Measurements from ENCODE around the gene GBF1.

Gene GBF1

GRCh38 chr10:102225646-102226541 is 19.4 kb upstream of the GBF1 start, which contains the start of gene ELOVL3:
Gene ELOVL3 (plus strand): TSS chr10:102226299. CDS start chr10:102226549, 250 bp downstream.
- H3K27ac ChIP-seq (replicated peaks): peak within 1 kb of the TSS; percentile 52
- peak within 1 kb of the TSS; percentile 40 for H3K4me3 ChIP-seq (replicated peaks; ENCODE audit: insufficient read depth, low read length)
- no peak for TF ChIP-seq CTCF (IDR thresholded peaks at IDR 0.05; ENCODE audit: insufficient read depth, low read length)
- TF ChIP-seq GABPA (IDR thresholded peaks at IDR 0.05; ENCODE audit: low read depth): no peak
- TF ChIP-seq POLR2AphosphoS5 (IDR thresholded peaks at IDR 0.05; ENCODE audit: low read depth): no peak
- no peak for TF ChIP-seq SPI1 (IDR thresholded peaks at IDR 0.05; ENCODE audit: borderline replicate concordance, low read depth)
- TF ChIP-seq REST (IDR thresholded peaks at IDR 0.05; ENCODE audit: insufficient replicate concordance, low read depth): no peak
- DNase-seq (ENCODE audit: low read depth in 1 of 2, low spot score in 1 of 2): peak; percentile 84 to 85
- H3K27me3 ChIP-seq (ENCODE audit: insufficient read depth, poor library complexity, severe bottlenecking): peaks cover 5% of the 10 kb centered on the region

GRCh38 chr10:102226542-102226870 is 18.8 kb upstream of the GBF1 start:
- Histone ChIP-seq H3K27me3 (ENCODE audit: insufficient read depth, poor library complexity, severe bottlenecking) (peaks cover 8% of the 10 kb centered on the region), H3K4me3 (replicated peaks; ENCODE audit: insufficient read depth, low read length) (peak overlapping the region; percentile 40), H3K27ac (replicated peaks) (peak overlapping the region; percentile 52)
- TF ChIP-seq GABPA (IDR thresholded peaks at IDR 0.05; ENCODE audit: low read depth): no peak
- TF ChIP-seq REST (IDR thresholded peaks at IDR 0.05; ENCODE audit: insufficient replicate concordance, low read depth): no peak
- no peak; the same call in 1 of the 2 replicates for TF ChIP-seq SPI1 (IDR thresholded peaks at IDR 0.05; ENCODE audit: borderline replicate concordance, low read depth)
- no peak for TF ChIP-seq CTCF (IDR thresholded peaks at IDR 0.05; ENCODE audit: insufficient read depth, low read length)
- TF ChIP-seq POLR2AphosphoS5 (IDR thresholded peaks at IDR 0.05; ENCODE audit: low read depth): no peak
- DNase-seq (ENCODE audit: low read depth in 1 of 2, low spot score in 1 of 2): no peak

GRCh38 chr10:102227050-102227449 is 18.3 kb upstream of the GBF1 start:
- Histone ChIP-seq H3K4me3 (replicated peaks; ENCODE audit: insufficient read depth, low read length) (peak overlapping the region; percentile 40), H3K27me3 (ENCODE audit: insufficient read depth, poor library complexity, severe bottlenecking) (peaks cover 8% of the 10 kb centered on the region), H3K27ac (replicated peaks) (peak overlapping the region; percentile 52)
- TF ChIP-seq REST (IDR thresholded peaks at IDR 0.05; ENCODE audit: insufficient replicate concordance, low read depth) (peak; percentile 40), POLR2AphosphoS5 (IDR thresholded peaks at IDR 0.05; ENCODE audit: low read depth) (peak; percentile 59; the same call in 1 of the 2 replicates), GABPA (IDR thresholded peaks at IDR 0.05; ENCODE audit: low read depth) (no peak), CTCF (IDR thresholded peaks at IDR 0.05; ENCODE audit: insufficient read depth, low read length) (no peak)
- peak; percentile 95 to 96 for DNase-seq (ENCODE audit: low read depth in 1 of 2, low spot score in 1 of 2)
